Measurements from ENCODE around the gene CPNE6. TPM values are rescaled to one million over a fixed set of nuclear protein-coding genes. Genes with fewer than 3 reads are reported as not detected.

The CPNE6 gene
- total RNA-seq, 2 experiments from 2014 or later, result not detected

DNA sequence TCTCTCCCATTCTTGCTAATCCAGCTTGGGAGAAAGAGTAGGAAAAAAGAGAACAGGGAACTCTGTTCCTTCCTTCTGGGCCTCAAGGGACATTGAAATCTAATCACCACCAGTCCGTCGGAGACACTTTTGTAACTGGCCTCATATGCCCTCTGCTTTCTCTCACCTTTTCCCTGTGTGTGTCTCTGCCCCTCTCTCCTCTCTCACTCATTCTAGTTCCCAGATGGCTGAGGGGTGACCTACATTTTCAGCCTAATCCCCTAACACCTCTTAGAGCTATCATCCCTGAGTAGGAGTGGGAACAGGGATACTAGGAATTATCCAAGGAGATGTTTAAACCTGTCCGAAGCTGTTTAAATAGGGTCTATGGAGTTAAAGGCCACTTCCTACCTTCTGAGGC, 13.9 kb downstream of the CPNE6 start:
- BruUV-seq (replicated peaks), result no TSS peak
- intact Hi-C loops (cut with micrococcal nuclease; ENCODE audit: unreplicated experiment), result no loop called here

DNA sequence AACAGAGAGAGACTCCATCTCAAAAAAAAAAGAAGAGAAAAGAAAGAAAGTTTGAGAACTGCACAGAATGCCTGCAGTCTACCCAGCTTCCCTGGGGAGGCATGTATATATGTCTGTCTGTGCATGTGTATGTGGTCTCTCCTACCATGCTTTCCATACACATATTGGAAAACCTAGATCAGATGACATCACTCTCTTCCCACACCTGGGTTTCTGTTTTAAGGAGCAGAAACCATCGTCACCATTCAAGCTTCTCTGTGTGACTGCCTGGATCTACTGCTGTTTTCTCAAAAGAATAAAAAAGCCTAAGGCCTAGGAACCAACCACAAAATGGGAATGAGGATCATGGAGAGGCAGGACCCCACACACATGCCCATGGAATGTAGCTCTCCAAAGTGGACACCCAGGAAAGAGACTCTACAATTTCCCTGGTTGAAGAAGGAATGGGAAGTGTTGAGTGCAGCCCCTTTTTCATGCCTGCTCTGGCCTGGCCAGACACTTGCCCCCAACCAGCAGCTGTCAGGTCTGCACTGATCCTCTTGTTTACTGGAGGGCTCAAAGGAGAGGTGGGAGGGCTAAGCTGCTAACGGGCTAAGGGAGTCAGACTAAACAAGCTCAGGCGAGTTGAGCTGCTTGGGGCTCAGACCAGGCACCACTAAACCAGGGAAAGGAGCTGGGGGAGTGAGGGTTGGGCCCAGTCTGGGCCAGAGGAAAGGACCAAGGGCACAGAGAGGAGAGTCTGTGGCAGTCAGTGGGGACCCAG, 15.0 kb downstream of the CPNE6 start:
- Histone ChIP-seq H3K36me3 (ENCODE audit: insufficient read depth, low read length) (no peaks in the 10 kb centered on the region), H3K4me3 (ENCODE audit: low read depth, low read length, poor library complexity, severe bottlenecking) (no peak overlapping the region), H3K9me3 (ENCODE audit: low read length) (no peaks in the 10 kb centered on the region), H3K4me1 (ENCODE audit: insufficient read depth, low read length, poor library complexity, severe bottlenecking) (peaks cover 17% of the 10 kb centered on the region), H3K4me2 (ENCODE audit: low read length) (no peak overlapping the region), H2AFZ (ENCODE audit: low read length) (no peak overlapping the region), H4K20me1 (ENCODE audit: insufficient read depth, low read length) (no peaks in the 10 kb centered on the region), H3K27ac (ENCODE audit: low read depth, low read length, poor library complexity, severe bottlenecking) (no peak overlapping the region), H3K79me2 (ENCODE audit: insufficient read depth, low read depth, low read length) (no peaks in the 10 kb centered on the region), H3K9me2 (ENCODE audit: insufficient read depth, low read length) (no peaks in the 10 kb centered on the region)
- no TSS peak for BruUV-seq (replicated peaks)
- CTCF ChIA-PET (ENCODE audit: unreplicated experiment), result no interaction called here
- intact Hi-C loops (cut with micrococcal nuclease; ENCODE audit: unreplicated experiment), result no loop called here
- DNase-seq (ENCODE audit: low spot score), result no peak
- POLR2A ChIA-PET, result interaction anchor here (0.5 kb wide), 1 partner anchor 18 kb away, joined by 3 read pairs; no protein-coding TSS in a partner anchor
- TF ChIP-seq EZH2phosphoT487 (IDR thresholded peaks at IDR 0.05; ENCODE audit: borderline replicate concordance, low read depth, low read length), result no peak

More for the DNA sequence above, 13.9 kb downstream of the CPNE6 start:
- Histone ChIP-seq H2AFZ (ENCODE audit: low read length) (no peak overlapping the region), H3K9me2 (ENCODE audit: insufficient read depth, low read length) (no peaks in the 10 kb centered on the region), H3K4me3 (ENCODE audit: low read depth, low read length, poor library complexity, severe bottlenecking) (no peak overlapping the region), H3K79me2 (ENCODE audit: insufficient read depth, low read depth, low read length) (no peaks in the 10 kb centered on the region), H3K36me3 (ENCODE audit: insufficient read depth, low read length) (no peaks in the 10 kb centered on the region), H3K27ac (ENCODE audit: low read depth, low read length, poor library complexity, severe bottlenecking) (no peak overlapping the region), H3K4me2 (ENCODE audit: low read length) (no peak overlapping the region), H3K9me3 (ENCODE audit: low read length) (no peaks in the 10 kb centered on the region), H3K4me1 (ENCODE audit: insufficient read depth, low read length, poor library complexity, severe bottlenecking) (peaks cover 18% of the 10 kb centered on the region), H4K20me1 (ENCODE audit: insufficient read depth, low read length) (no peaks in the 10 kb centered on the region)
- TF ChIP-seq EZH2phosphoT487 (IDR thresholded peaks at IDR 0.05; ENCODE audit: borderline replicate concordance, low read depth, low read length), result no peak
- TF ChIP-seq, protein P1, sequence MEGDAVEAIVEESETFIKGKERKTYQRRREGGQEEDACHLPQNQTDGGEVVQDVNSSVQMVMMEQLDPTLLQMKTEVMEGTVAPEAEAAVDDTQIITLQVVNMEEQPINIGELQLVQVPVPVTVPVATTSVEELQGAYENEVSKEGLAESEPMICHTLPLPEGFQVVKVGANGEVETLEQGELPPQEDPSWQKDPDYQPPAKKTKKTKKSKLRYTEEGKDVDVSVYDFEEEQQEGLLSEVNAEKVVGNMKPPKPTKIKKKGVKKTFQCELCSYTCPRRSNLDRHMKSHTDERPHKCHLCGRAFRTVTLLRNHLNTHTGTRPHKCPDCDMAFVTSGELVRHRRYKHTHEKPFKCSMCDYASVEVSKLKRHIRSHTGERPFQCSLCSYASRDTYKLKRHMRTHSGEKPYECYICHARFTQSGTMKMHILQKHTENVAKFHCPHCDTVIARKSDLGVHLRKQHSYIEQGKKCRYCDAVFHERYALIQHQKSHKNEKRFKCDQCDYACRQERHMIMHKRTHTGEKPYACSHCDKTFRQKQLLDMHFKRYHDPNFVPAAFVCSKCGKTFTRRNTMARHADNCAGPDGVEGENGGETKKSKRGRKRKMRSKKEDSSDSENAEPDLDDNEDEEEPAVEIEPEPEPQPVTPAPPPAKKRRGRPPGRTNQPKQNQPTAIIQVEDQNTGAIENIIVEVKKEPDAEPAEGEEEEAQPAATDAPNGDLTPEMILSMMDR (conservative IDR thresholded peaks at IDR 0.05; ENCODE audit: low read length), result no peak
- ChIA-PET POLR2A (no interaction called here), CTCF (ENCODE audit: unreplicated experiment) (no interaction called here)
- DNase-seq (ENCODE audit: low spot score), result no peak

DNA sequence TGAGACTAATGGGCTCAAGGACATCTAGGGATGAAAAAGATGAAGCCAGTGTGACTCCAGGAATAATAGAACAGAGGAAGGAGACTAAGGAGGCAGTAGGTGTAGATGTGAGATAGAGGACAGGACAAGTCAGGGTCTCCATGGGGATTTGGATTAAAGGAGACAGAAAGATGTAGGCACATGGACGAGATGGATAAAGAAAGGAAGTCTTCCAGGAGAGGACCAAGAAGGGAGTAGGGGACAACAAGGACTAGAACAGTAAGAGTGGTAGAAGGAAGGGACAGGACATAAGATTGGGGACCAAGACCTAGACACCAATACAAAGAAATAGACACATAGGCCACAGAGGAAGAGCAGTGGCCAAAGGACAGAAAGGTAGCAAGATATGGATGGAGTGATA, 15.6 kb downstream of the CPNE6 start:
- BruUV-seq (replicated peaks), result no TSS peak
- POLR2A ChIA-PET, result no interaction called here
- intact Hi-C loops (cut with micrococcal nuclease; ENCODE audit: unreplicated experiment), result no loop called here

More for the DNA sequence above, 15.6 kb downstream of the CPNE6 start:
- H3K79me2 ChIP-seq (ENCODE audit: insufficient read depth, low read depth, low read length), result no peaks in the 10 kb centered on the region
- no peak overlapping the region for H3K4me3 ChIP-seq (ENCODE audit: low read depth, low read length, poor library complexity, severe bottlenecking)
- CTCF ChIA-PET (ENCODE audit: unreplicated experiment), result no interaction called here
- no peaks in the 10 kb centered on the region for H3K9me2 ChIP-seq (ENCODE audit: insufficient read depth, low read length)
- no peak overlapping the region for H3K27ac ChIP-seq (ENCODE audit: low read depth, low read length, poor library complexity, severe bottlenecking)
- H4K20me1 ChIP-seq (ENCODE audit: insufficient read depth, low read length), result no peaks in the 10 kb centered on the region
- H3K4me2 ChIP-seq (ENCODE audit: low read length), result no peak overlapping the region
- DNase-seq (ENCODE audit: low spot score), result no peak
- H3K4me1 ChIP-seq (ENCODE audit: insufficient read depth, low read length, poor library complexity, severe bottlenecking), result peaks cover 12% of the 10 kb centered on the region
- TF ChIP-seq, protein P1 (conservative IDR thresholded peaks at IDR 0.05; ENCODE audit: low read length), result no peak
- TF ChIP-seq EZH2phosphoT487 (IDR thresholded peaks at IDR 0.05; ENCODE audit: borderline replicate concordance, low read depth, low read length), result no peak
- H3K36me3 ChIP-seq (ENCODE audit: insufficient read depth, low read length), result no peaks in the 10 kb centered on the region
- H3K9me3 ChIP-seq (ENCODE audit: low read length), result no peaks in the 10 kb centered on the region
- no peak overlapping the region for H2AFZ ChIP-seq (ENCODE audit: low read length)

All from OCI-LY7 (cell line).